Fibroblast of mammary gland (primary cell): ENCODE measurements around the gene YKT6.
"Not testable (repeated sequence)": the region's sequence is repeated elsewhere in the genome, so short reads cannot be mapped to it uniquely, and the experiment has no call there.

Experiments used
- DNase-seq: peaks from one replicate; pipeline ENCODE4 v3.0.0-alpha.2; 2010; ENCODE audit warnings: low read depth
- H3K4me3 ChIP-seq: 2 replicates; pipeline ENCODE4 v1.5.1; 2011; ENCODE audit warnings: low read depth, mild to moderate bottlenecking, low read length, moderate library complexity; ENCODE audit not compliant: control insufficient read depth
- TF ChIP-seq, protein P1 (sequence below): conservative IDR thresholded peaks from 2 replicates; pipeline ENCODE4 v1.5.1; 2011; ENCODE audit warnings: low read depth, low read length, inconsistent platforms; ENCODE audit not compliant: control insufficient read depth, insufficient read depth

YKT6 gene

DNA sequence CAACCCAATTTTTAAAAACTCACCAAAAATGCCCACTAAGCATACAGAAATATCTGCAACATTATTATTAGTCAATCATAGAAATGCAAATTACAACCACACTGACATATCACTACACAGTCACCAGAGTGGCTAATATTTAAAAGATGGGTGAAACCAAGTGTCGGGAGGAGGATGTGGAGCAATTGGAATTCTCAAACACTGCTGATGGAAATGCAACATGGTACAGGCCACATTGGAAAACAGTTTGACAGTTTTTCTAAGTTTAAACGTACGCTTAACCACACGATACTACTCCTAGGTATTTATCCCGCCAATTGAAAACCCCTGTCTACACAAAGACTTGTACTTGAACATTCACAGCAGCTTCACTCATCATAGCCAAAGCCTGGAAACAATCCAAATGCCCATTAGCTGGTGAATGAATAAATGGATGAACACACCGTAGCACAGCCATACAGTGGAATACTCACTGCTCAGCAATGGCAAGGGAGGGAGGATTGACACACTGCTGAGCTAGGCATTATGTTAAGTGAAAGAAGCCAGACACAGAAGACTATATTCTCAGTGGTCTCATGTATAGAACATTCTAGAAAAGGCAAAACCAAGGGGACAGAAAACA lies 27.9 kb upstream of the YKT6 start:
- no peak overlapping the region for H3K4me3 ChIP-seq
- TF ChIP-seq, protein P1, sequence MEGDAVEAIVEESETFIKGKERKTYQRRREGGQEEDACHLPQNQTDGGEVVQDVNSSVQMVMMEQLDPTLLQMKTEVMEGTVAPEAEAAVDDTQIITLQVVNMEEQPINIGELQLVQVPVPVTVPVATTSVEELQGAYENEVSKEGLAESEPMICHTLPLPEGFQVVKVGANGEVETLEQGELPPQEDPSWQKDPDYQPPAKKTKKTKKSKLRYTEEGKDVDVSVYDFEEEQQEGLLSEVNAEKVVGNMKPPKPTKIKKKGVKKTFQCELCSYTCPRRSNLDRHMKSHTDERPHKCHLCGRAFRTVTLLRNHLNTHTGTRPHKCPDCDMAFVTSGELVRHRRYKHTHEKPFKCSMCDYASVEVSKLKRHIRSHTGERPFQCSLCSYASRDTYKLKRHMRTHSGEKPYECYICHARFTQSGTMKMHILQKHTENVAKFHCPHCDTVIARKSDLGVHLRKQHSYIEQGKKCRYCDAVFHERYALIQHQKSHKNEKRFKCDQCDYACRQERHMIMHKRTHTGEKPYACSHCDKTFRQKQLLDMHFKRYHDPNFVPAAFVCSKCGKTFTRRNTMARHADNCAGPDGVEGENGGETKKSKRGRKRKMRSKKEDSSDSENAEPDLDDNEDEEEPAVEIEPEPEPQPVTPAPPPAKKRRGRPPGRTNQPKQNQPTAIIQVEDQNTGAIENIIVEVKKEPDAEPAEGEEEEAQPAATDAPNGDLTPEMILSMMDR: no peak
- no peak for DNase-seq

DNA sequence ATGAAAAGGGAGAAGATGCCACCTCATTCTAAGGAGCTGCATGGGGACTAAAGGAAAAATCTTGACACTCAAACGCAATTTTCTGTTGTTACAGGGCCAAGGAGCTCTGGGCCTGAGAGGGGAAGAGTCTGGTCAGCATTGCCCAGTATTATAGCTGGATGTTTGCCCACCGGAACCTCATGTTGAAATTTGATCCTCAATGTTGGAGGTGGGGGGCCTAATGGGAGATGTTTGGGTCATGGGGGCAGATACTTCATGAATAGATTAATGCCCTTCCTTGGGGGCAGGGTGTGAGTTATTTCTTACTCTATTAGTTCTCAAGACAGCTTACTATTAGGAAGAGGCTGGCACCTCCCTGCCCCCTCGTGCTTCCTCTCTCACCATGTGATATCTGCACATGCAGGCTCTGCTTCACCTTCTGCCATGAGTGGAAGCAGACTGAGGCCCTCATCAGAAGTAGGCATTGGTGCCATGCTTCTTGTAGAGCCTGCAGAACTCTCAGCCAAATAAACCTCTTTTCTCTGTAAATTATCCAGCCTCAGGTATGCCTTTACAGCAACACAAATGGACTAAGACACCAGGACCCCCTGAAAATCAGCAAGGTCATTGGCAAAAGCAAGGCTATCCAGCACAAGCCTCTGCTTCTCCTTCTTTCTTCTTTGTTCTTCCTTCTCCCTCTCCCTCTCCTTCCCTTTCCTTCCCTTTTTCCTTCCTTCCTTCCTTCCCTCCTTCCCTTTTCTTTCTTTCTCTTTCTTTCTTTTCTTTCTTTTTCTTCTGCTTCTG lies 26.7 kb upstream of the YKT6 start:
- TF ChIP-seq, protein P1: no peak
- no peak for DNase-seq
- H3K4me3 ChIP-seq: no peak overlapping the region

DNA sequence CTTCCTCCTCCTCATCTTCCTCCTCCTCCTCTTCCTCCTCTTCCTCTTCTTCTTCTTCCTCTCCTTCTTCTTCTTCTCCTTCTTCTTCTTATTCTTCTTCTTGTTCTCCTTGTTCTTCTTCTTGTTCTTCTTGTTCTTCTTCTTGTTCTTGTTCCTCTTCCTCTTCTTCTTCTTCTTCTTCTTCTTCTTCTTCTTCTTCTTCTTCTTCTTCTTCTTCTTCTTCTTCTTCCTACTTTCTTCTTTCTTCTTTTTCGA lies 26.2 kb upstream of the YKT6 start:
- not testable (repeated sequence) for DNase-seq, H3K4me3 ChIP-seq

- no peak overlapping the region for H3K4me3 ChIP-seq
- DNase-seq: no peak
- TF ChIP-seq, protein P1: no peak
These were observed 25.0 kb upstream of the YKT6 start for GRCh38 chr7:44175730-44176129.

DNA sequence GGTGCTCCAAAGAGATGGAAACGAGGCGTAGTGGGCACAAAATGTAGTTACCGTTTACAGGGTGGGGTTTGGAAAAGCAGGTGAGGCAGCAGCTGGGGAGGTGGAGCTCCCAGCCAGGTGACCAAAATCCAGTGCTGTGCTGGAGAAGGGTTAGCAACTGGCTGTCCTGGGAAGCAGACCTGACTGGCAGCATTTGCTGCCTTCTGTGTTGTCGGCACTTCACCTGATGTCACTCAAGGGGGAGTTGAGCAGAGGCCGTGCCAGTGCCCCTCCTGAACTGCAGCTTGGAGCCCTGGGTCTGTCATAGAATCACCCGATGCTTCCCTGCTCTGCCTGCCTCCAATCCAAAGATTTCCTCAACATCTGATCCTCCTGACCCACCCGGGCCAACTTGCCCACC lies 24.3 kb upstream of the YKT6 start:
- DNase-seq: no peak
- no peak overlapping the region for H3K4me3 ChIP-seq
- TF ChIP-seq, protein P1: no peak

- peak; percentile 38 for DNase-seq
- TF ChIP-seq, protein P1: no peak
- H3K4me3 ChIP-seq: no peak overlapping the region
These were observed 23.1 kb upstream of the YKT6 start for GRCh38 chr7:44177570-44178131.

- no peak for DNase-seq
- TF ChIP-seq, protein P1: no peak
- H3K4me3 ChIP-seq: no peak overlapping the region
These were observed 20.1 kb upstream of the YKT6 start for GRCh38 chr7:44180631-44181030.
